Dermis blood vessel endothelial cell (primary cell): ENCODE data around the gene CREB5. TPM values are rescaled to one million over a fixed set of nuclear protein-coding genes. Genes with fewer than 3 reads are reported as not detected.
A peak's percentile ranks its signal among the peaks of the same experiment; 100 is the strongest.

Experiments
- DNase-seq: peaks from one replicate; pipeline ENCODE4 v3.0.0; 2010
- total RNA-seq: library from RNA; depleted of rRNA; stranded (reverse); fragments of >200 nt; gene quantifications from 2 replicates; pipeline ENCODE4 v1.2.3, GENCODE V29; 2014

The CREB5 gene
- total RNA-seq, 1 donor from 2014 or later: 4.1 TPM

- no peak for DNase-seq
Observed at GRCh38 chr7:28517206-28517605, 104.9 kb downstream of the CREB5 start.

GRCh38 chr7:28517606-28518005, 105.3 kb downstream of the CREB5 start:
- no peak for DNase-seq

- DNase-seq: no peak
Observed at GRCh38 chr7:28520074-28521015, 108.0 kb downstream of the CREB5 start.

GRCh38 chr7:28524978-28525377, 112.7 kb downstream of the CREB5 start:
- DNase-seq: no peak

- no peak for DNase-seq
Observed at GRCh38 chr7:28528899-28529298, 116.6 kb downstream of the CREB5 start.

- no peak for DNase-seq
Observed at GRCh38 chr7:28529755-28530154, 117.4 kb downstream of the CREB5 start.

- peak; percentile 21 for DNase-seq
Observed at GRCh38 chr7:28530175-28530802, 118.0 kb downstream of the CREB5 start.

- DNase-seq: no peak
Observed at GRCh38 chr7:28530803-28531175, 118.5 kb downstream of the CREB5 start.

- no peak for DNase-seq
Observed at GRCh38 chr7:28531291-28531690, 119.0 kb downstream of the CREB5 start.

- no peak for DNase-seq
Observed at GRCh38 chr7:28532181-28532580, 119.9 kb downstream of the CREB5 start.

- no peak for DNase-seq
Observed at GRCh38 chr7:28533267-28533666, 120.9 kb downstream of the CREB5 start.

- DNase-seq: peak; percentile 4
Observed at GRCh38 chr7:28533731-28534531, 121.6 kb downstream of the CREB5 start.

GRCh38 chr7:28536259-28536658, 123.9 kb downstream of the CREB5 start:
- no peak for DNase-seq

GRCh38 chr7:28539289-28539981, 127.1 kb downstream of the CREB5 start:
- no peak for DNase-seq

- no peak for DNase-seq
Observed at GRCh38 chr7:28542410-28542809, 130.1 kb downstream of the CREB5 start.

- DNase-seq: no peak
Observed at GRCh38 chr7:28544453-28545117, 132.3 kb downstream of the CREB5 start.

GRCh38 chr7:28546067-28546466, 133.7 kb downstream of the CREB5 start:
- DNase-seq: no peak

GRCh38 chr7:28547115-28547514, 134.8 kb downstream of the CREB5 start:
- no peak for DNase-seq

- DNase-seq: no peak
Observed at GRCh38 chr7:28548416-28548815, 136.1 kb downstream of the CREB5 start.

- no peak for DNase-seq
Observed at GRCh38 chr7:28549998-28550397, 137.7 kb downstream of the CREB5 start.

GRCh38 chr7:28550580-28551186, 138.4 kb downstream of the CREB5 start:
- no peak for DNase-seq

- no peak for DNase-seq
Observed at GRCh38 chr7:28551331-28551730, 139.0 kb downstream of the CREB5 start.
